Gastrocnemius medialis (tissue), 4 donors: ENCODE measurements around the gene MAP2.

Experiments
- CTCF ChIP-seq, 5 experiments: fragments of 450-650 bp in 3 of 5; fragments of 200-600 bp in 2 of 5; sonication (generic) in 2 of 5; IDR thresholded peaks in 4 of 5; conservative IDR thresholded peaks in 1 of 5; 1 replicate in 4 of 5; 2 replicates in 1 of 5; pipeline ENCODE4 v1.5.1; 2016 to 2019; ENCODE audit warnings: antibody characterized with exemption in 5 of 5, mild to moderate bottlenecking in 3 of 5, moderate library complexity in 3 of 5
- POLR2A ChIP-seq, 2 donors: fragments of 450-650 bp; IDR thresholded peaks; one replicate each; pipeline ENCODE4 v1.6.1; 2017; ENCODE audit warnings: antibody characterized with exemption in 2 of 2, mild to moderate bottlenecking in 2 of 2, moderate library complexity in 2 of 2

- TF ChIP-seq CTCF (IDR thresholded peaks at IDR 0.05 in 4 of 5, conservative IDR thresholded peaks at IDR 0.05 in 1 of 5) (no peak), POLR2A (IDR thresholded peaks at IDR 0.05) (no peak)
These were observed 239.3 kb downstream of the MAP2 start for GRCh38 chr2:209663139-209663538.
